Liver (tissue), 9 donors: ENCODE results near the gene RARB. TPM values are rescaled to one million over a fixed set of nuclear protein-coding genes. Genes with fewer than 3 reads are reported as not detected.

Source experiments
- DNase-seq: peaks from one replicate; pipeline ENCODE4 v3.0.0-alpha.2; 2017; ENCODE audit warnings: low spot score
- H3K27ac ChIP-seq, 2 donors: one replicate each; pipeline ENCODE4 v1.7.0; 2013; ENCODE audit warnings: inconsistent platforms in 2 of 2, low read length in 2 of 2, control low read depth in 1 of 2, low read depth in 1 of 2, mild to moderate bottlenecking in 1 of 2
- H3K27me3 ChIP-seq, 4 donors: one replicate each; pipeline versions ENCODE4 v1.6.1 to v1.7.0; 2013; ENCODE audit warnings: low read length in 3 of 4, inconsistent platforms in 1 of 4, mild to moderate bottlenecking in 1 of 4, moderate library complexity in 1 of 4; ENCODE audit not compliant: control insufficient read depth in 4 of 4, insufficient read depth in 4 of 4
- H3K36me3 ChIP-seq, 4 donors: one replicate each; pipeline versions ENCODE4 v1.6.1 to v1.7.0; 2013; ENCODE audit warnings: low read length in 3 of 4, mild to moderate bottlenecking in 3 of 4, low read depth in 1 of 4, moderate library complexity in 1 of 4; ENCODE audit not compliant: control insufficient read depth in 4 of 4, insufficient read depth in 3 of 4
- H3K4me1 ChIP-seq, 4 donors: one replicate each; pipeline versions ENCODE4 v1.6.1 to v1.7.0; 2013; ENCODE audit warnings: low read length in 3 of 4, mild to moderate bottlenecking in 3 of 4, moderate library complexity in 1 of 4; ENCODE audit not compliant: control insufficient read depth in 4 of 4, insufficient read depth in 4 of 4
- H3K4me3 ChIP-seq, 3 donors: one replicate each; pipeline versions ENCODE4 v1.6.1 to v1.7.0; 2013; ENCODE audit warnings: low read length in 3 of 3, control low read depth in 1 of 3, low read depth in 1 of 3, mild to moderate bottlenecking in 1 of 3
- H3K9ac ChIP-seq, 2 donors: one replicate each; pipeline ENCODE4 v1.7.0; 2013; ENCODE audit warnings: low read length in 2 of 2, mild to moderate bottlenecking in 2 of 2, moderate library complexity in 2 of 2, control low read depth in 1 of 2, low read depth in 1 of 2
- H3K9me3 ChIP-seq, 4 donors: one replicate each; pipeline versions ENCODE4 v1.6.1 to v1.7.0; 2013; ENCODE audit warnings: low read length in 3 of 4; ENCODE audit not compliant: control insufficient read depth in 4 of 4
- EGR1 ChIP-seq, 2 donors: IDR thresholded peaks; 2 replicates each; pipeline ENCODE4 v1.6.1; 2016 to 2018; ENCODE audit warnings: antibody characterized with exemption in 2 of 2, low read depth in 2 of 2
- FOXA1 ChIP-seq: IDR thresholded peaks from 2 replicates; pipeline ENCODE4 v1.6.1; 2016; ENCODE audit warnings: antibody characterized with exemption
- FOXA2 ChIP-seq: IDR thresholded peaks from 2 replicates; pipeline ENCODE4 v1.6.1; 2016; ENCODE audit warnings: antibody characterized with exemption
- GABPA ChIP-seq, 2 donors: IDR thresholded peaks in 1 of 2; conservative IDR thresholded peaks in 1 of 2; 2 replicates each; pipeline ENCODE4 v1.6.1; 2016; ENCODE audit warnings: antibody characterized with exemption in 2 of 2, mild to moderate bottlenecking in 1 of 2, moderate library complexity in 1 of 2
- HNF4A ChIP-seq, 2 donors: conservative IDR thresholded peaks; 2 replicates each; pipeline ENCODE4 v1.6.1; 2016; ENCODE audit warnings: antibody characterized with exemption in 2 of 2, mild to moderate bottlenecking in 2 of 2
- HNF4G ChIP-seq: IDR thresholded peaks from 2 replicates; pipeline ENCODE4 v1.6.1; 2016; ENCODE audit warnings: antibody characterized with exemption
- JUND ChIP-seq, 2 donors: IDR thresholded peaks; 2 replicates each; pipeline ENCODE4 v1.6.1; 2016; ENCODE audit warnings: antibody characterized with exemption in 2 of 2
- MAX ChIP-seq: IDR thresholded peaks from 2 replicates; pipeline ENCODE4 v1.6.1; 2016; ENCODE audit warnings: antibody characterized with exemption
- NR2F2 ChIP-seq: IDR thresholded peaks from 2 replicates; pipeline ENCODE4 v1.6.1; 2016; ENCODE audit warnings: antibody characterized with exemption
- RAD21 ChIP-seq, 2 donors: IDR thresholded peaks; 2 replicates each; pipeline ENCODE4 v1.6.1; 2016; ENCODE audit warnings: antibody characterized with exemption in 2 of 2, mild to moderate bottlenecking in 2 of 2
- RXRA ChIP-seq, 2 donors: IDR thresholded peaks; 2 replicates each; pipeline ENCODE4 v1.6.1; 2017 to 2018; ENCODE audit warnings: antibody characterized with exemption in 2 of 2, mild to moderate bottlenecking in 1 of 2
- SP1 ChIP-seq: IDR thresholded peaks from 2 replicates; pipeline ENCODE4 v1.6.1; 2018; ENCODE audit warnings: antibody characterized with exemption, mild to moderate bottlenecking
- TAF1 ChIP-seq: conservative IDR thresholded peaks from 2 replicates; pipeline ENCODE4 v1.6.1; 2016; ENCODE audit warnings: antibody characterized with exemption, mild to moderate bottlenecking
- YY1 ChIP-seq: IDR thresholded peaks from 2 replicates; pipeline ENCODE4 v1.6.1; 2016; ENCODE audit warnings: antibody characterized with exemption, mild to moderate bottlenecking
- ZBTB33 ChIP-seq: IDR thresholded peaks from 2 replicates; pipeline ENCODE4 v1.6.1; 2016; ENCODE audit warnings: antibody characterized with exemption
- WGBS: extraction: QIAGEN DNeasy Blood & Tissue Kit; methylation state at CpG from one replicate; pipeline ENCODE4 v1.1.7; 2013; 5-methylcytosine and 5-hydroxymethylcytosine counted together
- polyA plus RNA-seq, 2 donors: library from polyadenylated mRNA; stranded (reverse) in 1 of 2; unstranded in 1 of 2; fragments of 200-250 nt in 1 of 2; fragments of >200 nt in 1 of 2; fragmentation: Nextera tagmentation in 1 of 2; extraction: Ambion mirVana in 1 of 2; gene quantifications; one replicate each; pipeline versions ENCODE4 v1.2.1 to v1.2.3, GENCODE V29; 2013 to 2015
- total RNA-seq, 2 donors: library from RNA; depleted of rRNA; stranded (reverse); fragments of >200 nt; gene quantifications; one replicate each; pipeline ENCODE4 v1.2.3, GENCODE V29; 2014
- TF ChIP-seq, protein P1 (sequence below): fragments of 150-350 bp; IDR thresholded peaks from 2 replicates; pipeline ENCODE4 v1.5.1; 2017; ENCODE audit warnings: improper control_type of control experiment, low read depth, low read length; ENCODE audit not compliant: missing input control
- TF ChIP-seq, protein P2 (sequence below): IDR thresholded peaks from 2 replicates; pipeline ENCODE4 v1.6.1; 2016; ENCODE audit warnings: antibody characterized with exemption, mild to moderate bottlenecking
- TF ChIP-seq, protein P3 (sequence below): IDR thresholded peaks from 2 replicates; pipeline ENCODE4 v1.6.1; 2016; ENCODE audit warnings: antibody characterized with exemption
- donor health status: healthy.
- donor health status: healthy.
- donor health status: healthy.
- donor health status: healthy.
- donor health status: healthy.

RARB gene
- total and polyA plus RNA-seq, 4 donors: 2.1 to 3.3 (median 2.3) TPM

GRCh38 chr3:25589104-25589782, 161.2 kb downstream of the RARB start:
- no peak for TF ChIP-seq FOXA2
- TF ChIP-seq YY1: no peak
- no peak for TF ChIP-seq GABPA (IDR thresholded peaks at IDR 0.05 in 1 of 2, conservative IDR thresholded peaks at IDR 0.05 in 1 of 2)
- TF ChIP-seq SP1: no peak
- TF ChIP-seq HNF4G: no peak
- WGBS: 98% methylated on average over 4 of the region's 4 CpGs
- Histone ChIP-seq H3K4me3 (no peak overlapping the region), H3K9ac (no peak overlapping the region), H3K27ac (no peak overlapping the region), H3K36me3 (no peaks in the 10 kb centered on the region), H3K27me3 (no peaks in the 10 kb centered on the region), H3K4me1 (peaks cover 0 to 15% (median 4%) of the 10 kb centered on the region in 4 donors), H3K9me3 (no peaks in the 10 kb centered on the region)
- DNase-seq: no peak

- H3K9me3 ChIP-seq: no peaks in the 10 kb centered on the region
- no peak overlapping the region for H3K4me3 ChIP-seq
- H3K27me3 ChIP-seq: no peaks in the 10 kb centered on the region
- TF ChIP-seq ZBTB33 (no peak), NR2F2 (peak; percentile 51), JUND (IDR thresholded peaks at IDR 0.05) (peak in 1 of 2 donors; percentile 37), FOXA2 (no peak), TAF1 (no peak), MAX (no peak), SP1 (peak; percentile 16), YY1 (no peak), EGR1 (IDR thresholded peaks at IDR 0.05; ENCODE audit: low read depth in 2 of 2) (no peak), FOXA1 (no peak), RXRA (IDR thresholded peaks at IDR 0.05) (no peak), HNF4A (conservative IDR thresholded peaks at IDR 0.05) (no peak), RAD21 (IDR thresholded peaks at IDR 0.05) (peak in 1 of 2 donors; percentile 34), HNF4G (no peak), GABPA (IDR thresholded peaks at IDR 0.05 in 1 of 2, conservative IDR thresholded peaks at IDR 0.05 in 1 of 2) (no peak)
- TF ChIP-seq, protein P1, sequence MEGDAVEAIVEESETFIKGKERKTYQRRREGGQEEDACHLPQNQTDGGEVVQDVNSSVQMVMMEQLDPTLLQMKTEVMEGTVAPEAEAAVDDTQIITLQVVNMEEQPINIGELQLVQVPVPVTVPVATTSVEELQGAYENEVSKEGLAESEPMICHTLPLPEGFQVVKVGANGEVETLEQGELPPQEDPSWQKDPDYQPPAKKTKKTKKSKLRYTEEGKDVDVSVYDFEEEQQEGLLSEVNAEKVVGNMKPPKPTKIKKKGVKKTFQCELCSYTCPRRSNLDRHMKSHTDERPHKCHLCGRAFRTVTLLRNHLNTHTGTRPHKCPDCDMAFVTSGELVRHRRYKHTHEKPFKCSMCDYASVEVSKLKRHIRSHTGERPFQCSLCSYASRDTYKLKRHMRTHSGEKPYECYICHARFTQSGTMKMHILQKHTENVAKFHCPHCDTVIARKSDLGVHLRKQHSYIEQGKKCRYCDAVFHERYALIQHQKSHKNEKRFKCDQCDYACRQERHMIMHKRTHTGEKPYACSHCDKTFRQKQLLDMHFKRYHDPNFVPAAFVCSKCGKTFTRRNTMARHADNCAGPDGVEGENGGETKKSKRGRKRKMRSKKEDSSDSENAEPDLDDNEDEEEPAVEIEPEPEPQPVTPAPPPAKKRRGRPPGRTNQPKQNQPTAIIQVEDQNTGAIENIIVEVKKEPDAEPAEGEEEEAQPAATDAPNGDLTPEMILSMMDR: no peak
- TF ChIP-seq, protein P2, sequence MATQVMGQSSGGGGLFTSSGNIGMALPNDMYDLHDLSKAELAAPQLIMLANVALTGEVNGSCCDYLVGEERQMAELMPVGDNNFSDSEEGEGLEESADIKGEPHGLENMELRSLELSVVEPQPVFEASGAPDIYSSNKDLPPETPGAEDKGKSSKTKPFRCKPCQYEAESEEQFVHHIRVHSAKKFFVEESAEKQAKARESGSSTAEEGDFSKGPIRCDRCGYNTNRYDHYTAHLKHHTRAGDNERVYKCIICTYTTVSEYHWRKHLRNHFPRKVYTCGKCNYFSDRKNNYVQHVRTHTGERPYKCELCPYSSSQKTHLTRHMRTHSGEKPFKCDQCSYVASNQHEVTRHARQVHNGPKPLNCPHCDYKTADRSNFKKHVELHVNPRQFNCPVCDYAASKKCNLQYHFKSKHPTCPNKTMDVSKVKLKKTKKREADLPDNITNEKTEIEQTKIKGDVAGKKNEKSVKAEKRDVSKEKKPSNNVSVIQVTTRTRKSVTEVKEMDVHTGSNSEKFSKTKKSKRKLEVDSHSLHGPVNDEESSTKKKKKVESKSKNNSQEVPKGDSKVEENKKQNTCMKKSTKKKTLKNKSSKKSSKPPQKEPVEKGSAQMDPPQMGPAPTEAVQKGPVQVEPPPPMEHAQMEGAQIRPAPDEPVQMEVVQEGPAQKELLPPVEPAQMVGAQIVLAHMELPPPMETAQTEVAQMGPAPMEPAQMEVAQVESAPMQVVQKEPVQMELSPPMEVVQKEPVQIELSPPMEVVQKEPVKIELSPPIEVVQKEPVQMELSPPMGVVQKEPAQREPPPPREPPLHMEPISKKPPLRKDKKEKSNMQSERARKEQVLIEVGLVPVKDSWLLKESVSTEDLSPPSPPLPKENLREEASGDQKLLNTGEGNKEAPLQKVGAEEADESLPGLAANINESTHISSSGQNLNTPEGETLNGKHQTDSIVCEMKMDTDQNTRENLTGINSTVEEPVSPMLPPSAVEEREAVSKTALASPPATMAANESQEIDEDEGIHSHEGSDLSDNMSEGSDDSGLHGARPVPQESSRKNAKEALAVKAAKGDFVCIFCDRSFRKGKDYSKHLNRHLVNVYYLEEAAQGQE: no peak
- TF ChIP-seq, protein P3, sequence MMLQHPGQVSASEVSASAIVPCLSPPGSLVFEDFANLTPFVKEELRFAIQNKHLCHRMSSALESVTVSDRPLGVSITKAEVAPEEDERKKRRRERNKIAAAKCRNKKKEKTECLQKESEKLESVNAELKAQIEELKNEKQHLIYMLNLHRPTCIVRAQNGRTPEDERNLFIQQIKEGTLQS: no peak
- peaks cover 0 to 15% (median 4%) of the 10 kb centered on the region in 4 donors for H3K4me1 ChIP-seq
- no peak overlapping the region for H3K9ac ChIP-seq
- H3K27ac ChIP-seq: no peak overlapping the region
- 80% methylated on average over 8 of the region's 8 CpGs for WGBS
- no peak for DNase-seq
- H3K36me3 ChIP-seq: no peaks in the 10 kb centered on the region
Measured at GRCh38 chr3:25589783-25590258, 161.8 kb downstream of the RARB start.
